Heart left ventricle (tissue), 13 donors: ENCODE results near the gene DOCK3.

Experiments
- POLR2A ChIP-seq, 2 donors: fragments of 450-650 bp; IDR thresholded peaks; one replicate each; pipeline ENCODE4 v1.6.1; 2017; ENCODE audit warnings: antibody characterized with exemption in 2 of 2, mild to moderate bottlenecking in 2 of 2, moderate library complexity in 2 of 2
- TF ChIP-seq, protein P1 (sequence below), 12 donors: fragments of 200-600 bp; sonication (generic) in 4 of 12; IDR thresholded peaks; one replicate each; pipeline versions ENCODE4 v1.5.0 to v1.8.0; 2018 to 2022; ENCODE audit warnings: antibody characterized with exemption in 12 of 12, mild to moderate bottlenecking in 5 of 12
- donor health status: ischemic (EF 13 %, LVEDD 7.1; RV severe dilation, severe dysfunction).
- donor health status: DM: no; HTN: yes; CAD: no.
- donor health status: DM: no; HTN: no; CAD: no.
- donor health status: ischemic (EF 25% LVEDD 6.9; RV normal size, moderate dysfunction).
- donor health status: ischemic (EF 25% LVEDD 5.7; RV mildly dilated, moderate dysfunction).
- donor health status: ischemic (EF 35%, LVEDD 5.7; RV mildly dilated, moderate dysfunction).
- donor health status: nonischemic (EF 11% LVEDD 7.7; RV severe dilation, severe dysfunction).
- donor health status: DM: yes; HTN: yes; CAD: no.
- donor health status: PGD.
- donor health status: ischemic (EF 29% LVEDD 5.4; RV normal size, mild dysfunction).
- donor health status: nonischemic (EF 23%, LVEDD 6.1; RV moderate dilation, normal function).

DNA sequence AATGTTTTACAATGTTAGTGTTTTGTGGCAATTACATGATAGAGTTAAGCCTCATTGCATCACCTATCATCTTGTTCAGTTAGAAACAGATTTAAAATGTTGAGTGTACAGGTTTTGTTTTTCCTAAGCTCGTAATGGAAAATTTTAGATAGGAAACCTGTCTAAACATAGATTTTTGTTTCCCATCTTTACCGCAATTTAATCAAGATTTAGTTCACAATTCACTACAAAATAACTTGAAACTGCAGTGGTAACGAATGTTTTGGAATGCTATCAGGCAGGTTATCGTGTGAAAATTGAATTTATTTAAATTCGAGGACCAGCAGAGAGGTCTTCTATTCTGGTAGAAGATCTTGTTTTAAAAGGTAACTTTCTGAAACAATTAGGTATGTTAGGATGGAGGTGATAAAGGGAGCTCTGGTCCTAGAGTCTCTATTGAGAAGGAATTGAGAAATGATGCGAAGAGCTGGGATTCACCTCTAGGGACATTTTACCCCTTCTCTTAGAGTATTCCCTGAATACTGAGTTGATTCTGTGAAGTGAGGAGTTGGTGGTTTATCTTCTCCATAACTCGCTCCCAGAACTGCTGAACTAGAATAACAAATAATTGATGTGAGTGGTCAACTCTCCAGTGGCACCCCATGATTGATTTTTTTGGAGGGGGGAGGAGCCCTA lies 1.4 kb downstream of the DOCK3 start:
- TF ChIP-seq, protein P1, sequence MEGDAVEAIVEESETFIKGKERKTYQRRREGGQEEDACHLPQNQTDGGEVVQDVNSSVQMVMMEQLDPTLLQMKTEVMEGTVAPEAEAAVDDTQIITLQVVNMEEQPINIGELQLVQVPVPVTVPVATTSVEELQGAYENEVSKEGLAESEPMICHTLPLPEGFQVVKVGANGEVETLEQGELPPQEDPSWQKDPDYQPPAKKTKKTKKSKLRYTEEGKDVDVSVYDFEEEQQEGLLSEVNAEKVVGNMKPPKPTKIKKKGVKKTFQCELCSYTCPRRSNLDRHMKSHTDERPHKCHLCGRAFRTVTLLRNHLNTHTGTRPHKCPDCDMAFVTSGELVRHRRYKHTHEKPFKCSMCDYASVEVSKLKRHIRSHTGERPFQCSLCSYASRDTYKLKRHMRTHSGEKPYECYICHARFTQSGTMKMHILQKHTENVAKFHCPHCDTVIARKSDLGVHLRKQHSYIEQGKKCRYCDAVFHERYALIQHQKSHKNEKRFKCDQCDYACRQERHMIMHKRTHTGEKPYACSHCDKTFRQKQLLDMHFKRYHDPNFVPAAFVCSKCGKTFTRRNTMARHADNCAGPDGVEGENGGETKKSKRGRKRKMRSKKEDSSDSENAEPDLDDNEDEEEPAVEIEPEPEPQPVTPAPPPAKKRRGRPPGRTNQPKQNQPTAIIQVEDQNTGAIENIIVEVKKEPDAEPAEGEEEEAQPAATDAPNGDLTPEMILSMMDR (IDR thresholded peaks at IDR 0.05): no peak
- TF ChIP-seq POLR2A (IDR thresholded peaks at IDR 0.05): no peak
